Effector memory CD4-positive, alpha-beta T cell (primary cell): ENCODE measurements around the gene ZFYVE28.

Experiments used
- DNase-seq, 3 donors: peaks; one replicate each; pipeline ENCODE4 v3.0.0-alpha.2; 2020
- H3K27ac ChIP-seq: 2 replicates; pipeline ENCODE4 v1.7.0; 2013; ENCODE audit warnings: mild to moderate bottlenecking, low read length, moderate library complexity; ENCODE audit not compliant: insufficient read depth, poor library complexity, severe bottlenecking
- H3K27me3 ChIP-seq: replicated peaks from 2 replicates; pipeline ENCODE4 v1.7.0; 2013; ENCODE audit warnings: mild to moderate bottlenecking, low read length; ENCODE audit not compliant: insufficient read depth, control insufficient read depth, poor library complexity, severe bottlenecking
- H3K36me3 ChIP-seq: 2 replicates; pipeline ENCODE4 v1.7.0; 2013; ENCODE audit warnings: mild to moderate bottlenecking, low read length, moderate library complexity; ENCODE audit not compliant: control insufficient read depth, insufficient read depth
- H3K4me1 ChIP-seq: 2 replicates; pipeline ENCODE4 v1.7.0; 2013; ENCODE audit warnings: low read length, mild to moderate bottlenecking; ENCODE audit not compliant: control insufficient read depth, insufficient read depth, poor library complexity, severe bottlenecking
- H3K4me3 ChIP-seq: 2 replicates; pipeline ENCODE4 v1.7.0; 2013; ENCODE audit warnings: low read length, low read depth, mild to moderate bottlenecking; ENCODE audit not compliant: insufficient read depth, poor library complexity, severe bottlenecking
- H3K9me3 ChIP-seq: 2 replicates; pipeline ENCODE4 v1.7.0; 2013; ENCODE audit warnings: mild to moderate bottlenecking, low read length, moderate library complexity; ENCODE audit not compliant: control insufficient read depth

The ZFYVE28 gene

DNA sequence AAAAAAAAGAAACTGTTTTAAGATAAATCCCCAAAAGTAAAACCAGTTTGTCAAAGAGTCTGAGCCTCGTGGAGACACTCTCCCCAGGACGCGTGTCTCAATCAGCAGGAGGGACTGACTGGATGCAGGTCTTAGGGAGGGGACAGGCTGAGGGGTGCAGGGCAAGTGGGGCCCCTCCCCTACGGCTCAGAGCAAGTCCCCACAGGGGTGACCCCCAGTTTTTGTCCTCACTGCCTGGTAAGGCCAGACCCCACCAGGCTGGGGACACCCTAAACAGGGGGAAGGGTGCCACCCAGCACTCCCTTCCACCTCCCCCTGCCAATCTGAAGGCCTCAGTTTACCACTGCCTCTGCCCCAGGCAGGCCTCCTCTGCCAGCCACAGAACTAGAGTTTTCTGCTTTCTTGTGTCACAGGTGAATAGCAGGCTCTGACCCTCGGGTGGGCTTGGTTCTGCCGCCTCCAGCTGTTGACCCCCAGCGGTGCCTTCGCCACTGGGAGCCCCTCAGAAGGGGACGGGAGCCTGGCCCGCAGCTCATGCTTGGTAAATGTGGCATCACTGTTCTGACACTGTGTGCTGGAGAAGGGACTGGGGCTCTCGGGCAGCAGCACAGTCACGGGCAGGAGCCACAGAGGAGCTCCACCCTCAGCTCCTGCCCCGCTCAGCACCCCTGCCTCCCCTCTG, 86.8 kb downstream of the ZFYVE28 start:
- Histone ChIP-seq H3K27me3 (no peaks in the 10 kb centered on the region), H3K27ac (no peak overlapping the region), H3K4me1 (no peaks in the 10 kb centered on the region), H3K36me3 (peaks cover 15% of the 10 kb centered on the region), H3K4me3 (no peak overlapping the region), H3K9me3 (no peaks in the 10 kb centered on the region)
- DNase-seq = no peak

DNA sequence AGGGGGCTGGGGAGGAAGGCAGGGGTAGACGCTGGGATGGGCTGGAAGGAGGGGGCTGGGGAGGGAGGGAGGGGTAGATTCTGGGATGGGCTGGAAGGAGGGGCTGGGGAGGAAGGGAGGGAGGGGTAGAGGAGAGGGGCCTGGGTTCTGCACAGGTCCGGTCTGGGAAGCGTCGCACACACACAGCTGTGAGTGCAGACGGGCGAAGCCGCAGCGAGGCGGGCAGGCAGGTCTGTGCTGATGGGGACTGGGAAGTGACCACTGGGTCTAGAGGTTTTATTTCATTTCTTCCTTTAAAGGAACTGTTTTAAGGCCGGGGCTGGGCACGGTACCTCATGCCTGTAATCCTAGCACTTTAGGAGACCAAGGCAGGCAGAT, 87.4 kb downstream of the ZFYVE28 start:
- Histone ChIP-seq H3K4me3 (no peak overlapping the region), H3K36me3 (peaks cover 11% of the 10 kb centered on the region), H3K27ac (no peak overlapping the region), H3K4me1 (no peaks in the 10 kb centered on the region), H3K27me3 (no peaks in the 10 kb centered on the region), H3K9me3 (no peaks in the 10 kb centered on the region)
- no peak for DNase-seq

DNA sequence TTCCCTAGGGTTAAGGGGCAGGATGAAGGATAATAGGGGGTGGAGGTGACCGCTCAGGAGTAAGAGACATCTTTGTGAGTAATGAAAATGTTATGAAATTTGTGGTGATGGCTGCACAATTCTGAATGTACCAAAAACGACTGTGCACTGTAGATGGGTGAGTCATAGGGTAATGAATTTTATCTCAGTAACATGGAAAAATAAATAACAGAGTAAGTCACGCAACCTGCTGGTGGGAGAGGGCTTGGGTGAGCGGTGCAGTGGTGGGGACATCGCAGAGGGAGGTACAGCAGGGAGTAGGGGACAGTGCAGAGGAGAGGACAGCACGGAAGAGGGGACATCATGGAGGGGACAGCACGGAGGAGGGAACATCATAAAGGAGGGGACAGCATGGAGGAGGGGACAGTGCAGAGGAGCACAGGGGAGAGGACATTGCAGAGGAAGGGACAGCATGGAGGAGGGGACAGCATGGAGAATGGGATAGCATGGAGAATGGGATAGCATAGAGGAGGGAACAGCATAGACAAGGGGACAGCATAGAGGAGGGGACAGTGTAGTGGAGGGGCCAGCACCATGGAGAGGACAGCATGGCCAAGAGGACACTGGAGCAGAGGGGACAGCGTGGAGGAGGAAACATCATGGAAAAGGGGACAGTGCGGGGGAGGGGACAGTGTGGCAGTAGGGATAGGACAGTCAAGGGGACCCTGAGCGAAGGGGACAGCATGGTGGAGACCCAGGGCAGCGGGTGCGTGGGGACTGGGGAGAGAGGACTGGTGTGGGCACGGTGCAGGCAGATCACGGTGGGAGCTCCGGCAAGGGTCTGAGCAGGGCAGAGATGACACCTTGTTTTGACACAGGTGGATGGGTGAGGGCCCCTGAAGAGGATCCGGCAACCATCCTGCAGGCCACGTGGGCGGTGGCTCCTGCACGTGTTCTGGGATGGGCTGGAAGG, 88.1 kb downstream of the ZFYVE28 start:
- Histone ChIP-seq H3K9me3 (no peaks in the 10 kb centered on the region), H3K36me3 (peaks cover 9% of the 10 kb centered on the region), H3K4me3 (no peak overlapping the region), H3K4me1 (no peaks in the 10 kb centered on the region), H3K27me3 (no peaks in the 10 kb centered on the region), H3K27ac (no peak overlapping the region)
- no peak for DNase-seq

DNA sequence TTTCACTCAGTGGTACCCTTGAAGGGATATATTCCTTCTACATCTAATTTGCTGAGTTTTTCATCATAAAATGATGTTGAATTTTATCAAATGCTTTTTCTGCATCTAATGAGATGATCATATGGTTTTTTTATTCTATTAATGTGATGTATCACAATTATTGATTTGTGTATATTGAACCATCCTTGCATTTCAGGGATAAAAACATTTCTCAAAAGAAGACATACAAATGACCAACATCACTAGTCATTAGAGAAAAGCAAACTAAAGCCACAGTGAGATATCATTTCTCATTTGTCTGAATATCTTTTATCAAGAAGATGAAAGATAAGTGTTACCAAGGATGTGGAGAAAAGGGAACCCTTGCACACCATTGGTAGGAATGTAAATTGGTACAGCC, 90.9 kb downstream of the ZFYVE28 start:
- H3K36me3 ChIP-seq = peaks cover 6% of the 10 kb centered on the region
- no peaks in the 10 kb centered on the region for H3K27me3 ChIP-seq
- DNase-seq = no peak
- no peak overlapping the region for H3K4me3 ChIP-seq
- H3K9me3 ChIP-seq = no peaks in the 10 kb centered on the region
- no peak overlapping the region for H3K27ac ChIP-seq
- no peaks in the 10 kb centered on the region for H3K4me1 ChIP-seq

DNA sequence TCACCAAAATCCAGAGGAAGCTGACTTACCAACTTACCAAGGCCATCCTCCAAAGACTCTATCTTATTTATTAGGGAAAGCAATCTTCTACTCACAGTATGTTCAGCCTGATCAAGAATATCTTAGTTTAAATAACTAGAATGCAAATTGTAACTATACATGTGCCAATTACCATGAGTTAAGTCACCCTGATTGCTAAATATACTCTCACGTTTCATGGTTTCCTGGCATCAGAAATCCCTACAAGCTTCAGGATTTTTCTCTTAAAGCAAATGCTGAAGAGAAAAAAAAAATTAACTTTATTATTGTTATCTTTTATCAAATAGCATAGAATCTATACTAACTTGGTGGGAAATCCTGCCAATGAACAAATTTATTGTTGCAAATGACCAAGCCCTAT, 93.6 kb downstream of the ZFYVE28 start:
- Histone ChIP-seq H3K36me3 (peaks cover 6% of the 10 kb centered on the region), H3K27me3 (no peaks in the 10 kb centered on the region), H3K4me3 (no peak overlapping the region), H3K27ac (no peak overlapping the region), H3K4me1 (no peaks in the 10 kb centered on the region), H3K9me3 (no peaks in the 10 kb centered on the region)
- DNase-seq = no peak

DNA sequence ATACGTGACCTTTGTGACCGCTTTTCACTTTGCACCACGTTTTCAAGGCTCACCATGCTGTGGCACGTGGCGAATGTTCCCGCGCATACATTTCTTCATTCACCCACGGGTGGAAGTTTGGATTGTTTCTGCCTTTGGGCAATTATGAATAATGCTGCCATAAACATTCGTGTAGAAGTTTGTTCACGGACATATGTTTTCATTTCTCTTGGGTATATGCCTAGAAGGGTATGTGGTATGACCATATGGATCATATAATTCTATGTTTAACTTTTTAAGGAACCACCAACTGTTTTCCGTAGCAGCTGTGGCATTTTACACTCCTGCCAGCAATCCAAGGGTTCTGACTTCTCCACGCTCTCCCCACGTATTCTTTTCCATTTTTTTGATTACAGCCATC, 95.6 kb downstream of the ZFYVE28 start:
- H3K36me3 ChIP-seq = no peaks in the 10 kb centered on the region
- DNase-seq = no peak
- H3K9me3 ChIP-seq = no peaks in the 10 kb centered on the region
- H3K27ac ChIP-seq = no peak overlapping the region
- no peak overlapping the region for H3K4me3 ChIP-seq
- H3K4me1 ChIP-seq = no peaks in the 10 kb centered on the region
- H3K27me3 ChIP-seq = no peaks in the 10 kb centered on the region

DNA sequence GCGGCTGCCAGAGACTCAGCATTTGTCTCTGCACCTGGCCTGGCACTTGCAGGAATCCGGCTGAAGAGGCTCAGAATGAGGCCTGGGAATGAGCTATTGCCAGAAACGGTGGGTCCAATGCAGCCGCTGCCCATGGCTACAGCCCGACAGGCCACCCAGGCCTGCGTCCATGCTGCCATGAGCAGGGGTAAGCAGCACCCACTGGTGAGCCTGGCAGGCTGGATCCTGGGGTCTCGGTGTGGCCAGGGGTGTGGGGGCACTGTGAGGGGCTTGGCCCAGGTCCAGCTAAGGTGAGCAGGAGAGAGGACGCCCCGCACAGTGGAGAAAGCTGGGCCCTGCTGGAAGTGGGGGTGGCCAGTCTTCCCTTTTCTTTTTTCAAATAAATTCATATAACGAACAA, 96.2 kb downstream of the ZFYVE28 start:
- no peaks in the 10 kb centered on the region for H3K4me1 ChIP-seq
- DNase-seq = no peak
- H3K4me3 ChIP-seq = no peak overlapping the region
- no peaks in the 10 kb centered on the region for H3K27me3 ChIP-seq
- no peaks in the 10 kb centered on the region for H3K36me3 ChIP-seq
- no peak overlapping the region for H3K27ac ChIP-seq
- H3K9me3 ChIP-seq = no peaks in the 10 kb centered on the region

DNA sequence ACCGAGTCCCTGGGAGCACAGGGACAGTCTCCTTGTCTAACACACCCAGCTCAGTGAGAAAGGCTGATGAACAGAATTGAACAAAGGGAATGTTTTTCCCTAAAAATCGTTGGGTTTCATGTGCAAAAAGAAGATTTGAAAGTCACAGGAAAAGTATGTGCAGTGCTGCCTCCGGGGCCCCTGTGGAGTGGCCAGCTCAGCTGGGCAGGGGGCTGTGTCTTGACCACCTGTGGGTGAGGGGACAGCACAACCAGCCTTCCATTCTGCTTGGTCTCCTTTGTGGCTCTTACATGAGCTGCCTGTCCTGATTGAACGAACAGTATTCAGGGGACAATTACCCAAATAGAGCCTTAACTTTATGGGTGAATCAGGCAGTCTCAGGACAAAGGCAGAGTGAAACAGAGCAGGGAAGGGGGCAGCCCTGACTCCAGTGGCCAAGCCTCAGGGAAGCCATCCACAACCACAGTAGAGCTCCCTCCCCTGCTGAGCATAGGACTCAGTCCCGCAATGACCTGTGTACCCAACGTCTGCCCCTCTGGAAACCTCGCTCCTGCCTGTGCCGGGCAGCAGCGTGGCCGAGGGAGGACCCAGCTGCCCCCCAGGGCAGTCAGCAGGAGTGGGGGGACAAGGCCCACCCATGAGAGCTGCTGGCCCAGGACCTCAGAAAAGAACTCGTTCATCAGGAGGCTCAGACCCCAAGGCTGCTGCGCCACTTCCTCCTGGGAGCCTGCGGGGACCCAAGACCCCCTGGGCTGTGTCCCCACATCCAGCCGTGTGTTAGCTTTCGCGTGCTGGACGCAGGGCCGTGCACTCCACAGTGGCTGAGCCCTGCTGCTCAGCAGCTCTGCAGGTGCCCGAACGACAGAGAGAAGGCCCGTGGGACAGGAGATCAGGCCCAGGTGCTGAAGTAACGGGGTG, 96.9 kb downstream of the ZFYVE28 start:
- H3K36me3 ChIP-seq = no peaks in the 10 kb centered on the region
- H3K27me3 ChIP-seq = no peaks in the 10 kb centered on the region
- no peaks in the 10 kb centered on the region for H3K4me1 ChIP-seq
- H3K4me3 ChIP-seq = no peak overlapping the region
- H3K27ac ChIP-seq = no peak overlapping the region
- DNase-seq = no peak
- no peaks in the 10 kb centered on the region for H3K9me3 ChIP-seq

DNA sequence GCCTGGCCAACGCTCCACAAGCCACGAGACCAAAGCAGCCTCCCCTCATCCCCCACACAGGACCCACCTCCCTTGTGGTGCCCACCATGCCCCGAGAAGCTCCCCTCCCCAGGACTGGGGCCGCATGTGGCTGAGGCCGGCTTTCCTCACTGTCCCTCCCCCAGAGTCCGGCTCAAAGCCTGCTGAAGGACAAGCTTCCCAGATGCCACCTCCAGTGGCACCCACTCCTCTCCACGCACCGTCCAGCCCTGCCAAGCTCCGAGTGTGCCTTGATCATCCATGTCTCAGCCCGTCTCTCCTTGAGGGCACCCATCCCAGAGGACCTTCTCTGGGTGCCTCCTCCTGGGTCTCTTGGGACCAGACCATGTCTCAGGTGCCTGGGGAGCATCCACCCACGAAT, 97.7 kb downstream of the ZFYVE28 start:
- no peaks in the 10 kb centered on the region for H3K27me3 ChIP-seq
- no peak overlapping the region for H3K27ac ChIP-seq
- no peaks in the 10 kb centered on the region for H3K4me1 ChIP-seq
- no peak for DNase-seq
- H3K36me3 ChIP-seq = no peaks in the 10 kb centered on the region
- H3K4me3 ChIP-seq = no peak overlapping the region
- no peaks in the 10 kb centered on the region for H3K9me3 ChIP-seq
